Measurements from ENCODE around the gene STPG2. TPM values are rescaled to one million over a fixed set of nuclear protein-coding genes. Genes with fewer than 3 reads are reported as not detected.

The STPG2 gene
- total and polyA plus RNA-seq, 4 donors = 0.10 to 0.65 (median 0.33) TPM; not detected in 1

- no peaks in the 10 kb centered on the region for H3K9me3 ChIP-seq (ENCODE audit: control insufficient read depth, low read length)
- no peak overlapping the region for H3K4me3 ChIP-seq (ENCODE audit: low read length in 2 of 2)
- no peaks in the 10 kb centered on the region for H3K27me3 ChIP-seq (ENCODE audit: control insufficient read depth in 1 of 2, insufficient read depth in 2 of 2, low read length in 1 of 2)
- H3K27ac ChIP-seq (ENCODE audit: low read depth in 1 of 2, low read length in 2 of 2) = no peak overlapping the region
- no peaks in the 10 kb centered on the region for H3K36me3 ChIP-seq (ENCODE audit: control insufficient read depth in 1 of 2, insufficient read depth in 2 of 2, low read length in 1 of 2)
- ATAC-seq (ENCODE audit: low FRiP score) (no peak), DNase-seq (no peak)
- intact Hi-C loops (cut with DNase I) = no loop called here
- H3K4me1 ChIP-seq (ENCODE audit: control insufficient read depth in 1 of 2, insufficient read depth in 2 of 2, low read length in 2 of 2) = no peaks in the 10 kb centered on the region
Measured at GRCh38 chr4:97845758-97846157, 297.5 kb downstream of the STPG2 start.

GRCh38 chr4:97841512-97841911 lies 301.8 kb downstream of the STPG2 start:
- no peak overlapping the region for H3K4me3 ChIP-seq (ENCODE audit: low read length in 2 of 2)
- no peak overlapping the region for H3K27ac ChIP-seq (ENCODE audit: low read depth in 1 of 2, low read length in 2 of 2)
- no peaks in the 10 kb centered on the region for H3K27me3 ChIP-seq (ENCODE audit: control insufficient read depth in 1 of 2, insufficient read depth in 2 of 2, low read length in 1 of 2)
- 89 to 90% methylated on average over 1 of the region's 1 CpG for WGBS, 2 donors
- no peaks in the 10 kb centered on the region for H3K36me3 ChIP-seq (ENCODE audit: control insufficient read depth in 1 of 2, insufficient read depth in 2 of 2, low read length in 1 of 2)
- H3K4me1 ChIP-seq (ENCODE audit: control insufficient read depth in 1 of 2, insufficient read depth in 2 of 2, low read length in 2 of 2) = no peaks in the 10 kb centered on the region
- intact Hi-C loops (cut with DNase I) = no loop called here
- no peaks in the 10 kb centered on the region for H3K9me3 ChIP-seq (ENCODE audit: control insufficient read depth, low read length)
- ATAC-seq (ENCODE audit: low FRiP score) (no peak), DNase-seq (no peak)

- H3K4me3 ChIP-seq (ENCODE audit: low read length in 2 of 2) = no peak overlapping the region
- intact Hi-C loops (cut with DNase I) = no loop called here
- H3K9me3 ChIP-seq (ENCODE audit: control insufficient read depth, low read length) = no peaks in the 10 kb centered on the region
- H3K36me3 ChIP-seq (ENCODE audit: control insufficient read depth in 1 of 2, insufficient read depth in 2 of 2, low read length in 1 of 2) = no peaks in the 10 kb centered on the region
- H3K27me3 ChIP-seq (ENCODE audit: control insufficient read depth in 1 of 2, insufficient read depth in 2 of 2, low read length in 1 of 2) = no peaks in the 10 kb centered on the region
- DNase-seq (no peak), ATAC-seq (ENCODE audit: low FRiP score) (no peak)
- H3K27ac ChIP-seq (ENCODE audit: low read depth in 1 of 2, low read length in 2 of 2) = no peak overlapping the region
- H3K4me1 ChIP-seq (ENCODE audit: control insufficient read depth in 1 of 2, insufficient read depth in 2 of 2, low read length in 2 of 2) = no peaks in the 10 kb centered on the region
Measured at GRCh38 chr4:97836662-97837061, 306.6 kb downstream of the STPG2 start.

GRCh38 chr4:97828646-97829045 lies 314.6 kb downstream of the STPG2 start:
- no peak for DNase-seq
- Histone ChIP-seq H3K27me3 (ENCODE audit: control insufficient read depth in 1 of 2, insufficient read depth in 2 of 2, low read length in 1 of 2) (no peaks in the 10 kb centered on the region), H3K9me3 (ENCODE audit: control insufficient read depth, low read length) (peaks cover 2% of the 10 kb centered on the region), H3K4me1 (ENCODE audit: control insufficient read depth in 1 of 2, insufficient read depth in 2 of 2, low read length in 2 of 2) (no peaks in the 10 kb centered on the region), H3K4me3 (ENCODE audit: low read length in 2 of 2) (no peak overlapping the region), H3K27ac (ENCODE audit: low read depth in 1 of 2, low read length in 2 of 2) (no peak overlapping the region), H3K36me3 (ENCODE audit: control insufficient read depth in 1 of 2, insufficient read depth in 2 of 2, low read length in 1 of 2) (no peaks in the 10 kb centered on the region)
- no peak for ATAC-seq (ENCODE audit: low FRiP score)
- 85 to 89% methylated on average over 7 of the region's 7 CpGs for WGBS, 2 donors
- intact Hi-C loops (cut with DNase I) = no loop called here

- no peak overlapping the region for H3K4me3 ChIP-seq (ENCODE audit: low read length in 2 of 2)
- no peaks in the 10 kb centered on the region for H3K27me3 ChIP-seq (ENCODE audit: control insufficient read depth in 1 of 2, insufficient read depth in 2 of 2, low read length in 1 of 2)
- no peaks in the 10 kb centered on the region for H3K4me1 ChIP-seq (ENCODE audit: control insufficient read depth in 1 of 2, insufficient read depth in 2 of 2, low read length in 2 of 2)
- no peak overlapping the region for H3K27ac ChIP-seq (ENCODE audit: low read depth in 1 of 2, low read length in 2 of 2)
- intact Hi-C loops (cut with DNase I) = no loop called here
- no peaks in the 10 kb centered on the region for H3K9me3 ChIP-seq (ENCODE audit: control insufficient read depth, low read length)
- WGBS, 2 donors = 23 to 44% methylated on average over 1 of the region's 1 CpG
- no peak for ATAC-seq (ENCODE audit: low FRiP score)
- DNase-seq = no peak
- no peaks in the 10 kb centered on the region for H3K36me3 ChIP-seq (ENCODE audit: control insufficient read depth in 1 of 2, insufficient read depth in 2 of 2, low read length in 1 of 2)
Measured at GRCh38 chr4:97819294-97819693, 324.0 kb downstream of the STPG2 start.

- no peaks in the 10 kb centered on the region for H3K9me3 ChIP-seq (ENCODE audit: control insufficient read depth, low read length)
- no peak for ATAC-seq (ENCODE audit: low FRiP score)
- H3K36me3 ChIP-seq (ENCODE audit: control insufficient read depth in 1 of 2, insufficient read depth in 2 of 2, low read length in 1 of 2) = no peaks in the 10 kb centered on the region
- no peak overlapping the region for H3K4me3 ChIP-seq (ENCODE audit: low read length in 2 of 2)
- H3K27ac ChIP-seq (ENCODE audit: low read depth in 1 of 2, low read length in 2 of 2) = no peak overlapping the region
- DNase-seq = no peak
- 98% methylated on average over 1 of the region's 1 CpG for WGBS, 2 donors
- H3K4me1 ChIP-seq (ENCODE audit: control insufficient read depth in 1 of 2, insufficient read depth in 2 of 2, low read length in 2 of 2) = no peaks in the 10 kb centered on the region
- intact Hi-C loops (cut with DNase I) = no loop called here
- no peaks in the 10 kb centered on the region for H3K27me3 ChIP-seq (ENCODE audit: control insufficient read depth in 1 of 2, insufficient read depth in 2 of 2, low read length in 1 of 2)
Measured at GRCh38 chr4:97812768-97813167, 330.5 kb downstream of the STPG2 start.

- H3K27ac ChIP-seq (ENCODE audit: low read depth in 1 of 2, low read length in 2 of 2) = no peak overlapping the region
- no peaks in the 10 kb centered on the region for H3K4me1 ChIP-seq (ENCODE audit: control insufficient read depth in 1 of 2, insufficient read depth in 2 of 2, low read length in 2 of 2)
- ATAC-seq (ENCODE audit: low FRiP score) (no peak), DNase-seq (no peak)
- no peaks in the 10 kb centered on the region for H3K36me3 ChIP-seq (ENCODE audit: control insufficient read depth in 1 of 2, insufficient read depth in 2 of 2, low read length in 1 of 2)
- H3K9me3 ChIP-seq (ENCODE audit: control insufficient read depth, low read length) = no peaks in the 10 kb centered on the region
- intact Hi-C loops (cut with DNase I) = no loop called here
- 86 to 89% methylated on average over 3 of the region's 3 CpGs for WGBS, 2 donors
- no peaks in the 10 kb centered on the region for H3K27me3 ChIP-seq (ENCODE audit: control insufficient read depth in 1 of 2, insufficient read depth in 2 of 2, low read length in 1 of 2)
- H3K4me3 ChIP-seq (ENCODE audit: low read length in 2 of 2) = no peak overlapping the region
Measured at GRCh38 chr4:97786306-97786920, 356.9 kb downstream of the STPG2 start.

GRCh38 chr4:97778174-97778573 lies 365.1 kb downstream of the STPG2 start:
- no peak for ATAC-seq (ENCODE audit: low FRiP score)

GRCh38 chr4:97774347-97774989 lies 368.8 kb downstream of the STPG2 start:
- H3K4me1 ChIP-seq (ENCODE audit: control insufficient read depth in 1 of 2, insufficient read depth in 2 of 2, low read length in 2 of 2) = no peaks in the 10 kb centered on the region
- no peak for DNase-seq
- H3K36me3 ChIP-seq (ENCODE audit: control insufficient read depth in 1 of 2, insufficient read depth in 2 of 2, low read length in 1 of 2) = no peaks in the 10 kb centered on the region
- no peak overlapping the region for H3K27ac ChIP-seq (ENCODE audit: low read depth in 1 of 2, low read length in 2 of 2)
- WGBS, 2 donors = 83 to 85% methylated on average over 2 of the region's 2 CpGs
- intact Hi-C loops (cut with DNase I) = no loop called here
- no peak for ATAC-seq (ENCODE audit: low FRiP score)
- H3K4me3 ChIP-seq (ENCODE audit: low read length in 2 of 2) = no peak overlapping the region
- H3K27me3 ChIP-seq (ENCODE audit: control insufficient read depth in 1 of 2, insufficient read depth in 2 of 2, low read length in 1 of 2) = no peaks in the 10 kb centered on the region
- H3K9me3 ChIP-seq (ENCODE audit: control insufficient read depth, low read length) = no peaks in the 10 kb centered on the region

More at GRCh38 chr4:97778174-97778573, 365.1 kb downstream of the STPG2 start:
- DNase-seq = no peak
- intact Hi-C loops (cut with DNase I) = no loop called here
- no peaks in the 10 kb centered on the region for H3K9me3 ChIP-seq (ENCODE audit: control insufficient read depth, low read length)
- no peaks in the 10 kb centered on the region for H3K36me3 ChIP-seq (ENCODE audit: control insufficient read depth in 1 of 2, insufficient read depth in 2 of 2, low read length in 1 of 2)
- no peaks in the 10 kb centered on the region for H3K4me1 ChIP-seq (ENCODE audit: control insufficient read depth in 1 of 2, insufficient read depth in 2 of 2, low read length in 2 of 2)
- H3K27me3 ChIP-seq (ENCODE audit: control insufficient read depth in 1 of 2, insufficient read depth in 2 of 2, low read length in 1 of 2) = no peaks in the 10 kb centered on the region
- no peak overlapping the region for H3K27ac ChIP-seq (ENCODE audit: low read depth in 1 of 2, low read length in 2 of 2)
- 90 to 92% methylated on average over 10 of the region's 10 CpGs for WGBS, 2 donors
- H3K4me3 ChIP-seq (ENCODE audit: low read length in 2 of 2) = no peak overlapping the region
